ENCODE results near the gene FHIP1B. TPM values are rescaled to one million over a fixed set of nuclear protein-coding genes. Genes with fewer than 3 reads are reported as not detected.

The FHIP1B gene
- total RNA-seq, 1 donor from 2014 or later = 49.5 TPM

GRCh38 chr11:6201481-6201880 is 33.0 kb downstream of the FHIP1B start:
- DNase-seq (ENCODE audit: low spot score) = no peak

DNA sequence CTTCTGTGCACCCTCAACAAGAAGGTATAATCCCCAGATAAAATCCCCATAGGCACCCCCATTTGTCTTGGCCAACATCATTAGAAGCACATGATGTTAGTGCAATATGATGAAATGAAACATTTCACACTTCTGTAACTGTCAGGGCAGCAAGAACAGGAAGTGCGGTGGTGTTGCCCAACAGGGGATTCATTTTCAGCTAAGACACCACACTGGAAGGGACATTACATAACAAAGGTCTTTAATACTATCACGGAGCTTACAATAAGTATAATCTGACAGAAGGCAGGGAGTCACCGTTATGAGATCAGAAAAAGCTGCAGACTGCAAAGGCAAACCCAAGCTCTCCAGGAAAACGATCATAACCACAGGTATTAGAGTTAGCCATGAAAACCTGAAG is 33.5 kb downstream of the FHIP1B start:
- DNase-seq (ENCODE audit: low spot score) = no peak

GRCh38 chr11:6199174-6199810 is 35.1 kb downstream of the FHIP1B start, which contains the start of gene OR52W1:
OR52W1 (plus strand) TSS chr11:6199224; CDS start chr11:6199224, 0 bp downstream.
- no peak for DNase-seq (ENCODE audit: low spot score)

DNA sequence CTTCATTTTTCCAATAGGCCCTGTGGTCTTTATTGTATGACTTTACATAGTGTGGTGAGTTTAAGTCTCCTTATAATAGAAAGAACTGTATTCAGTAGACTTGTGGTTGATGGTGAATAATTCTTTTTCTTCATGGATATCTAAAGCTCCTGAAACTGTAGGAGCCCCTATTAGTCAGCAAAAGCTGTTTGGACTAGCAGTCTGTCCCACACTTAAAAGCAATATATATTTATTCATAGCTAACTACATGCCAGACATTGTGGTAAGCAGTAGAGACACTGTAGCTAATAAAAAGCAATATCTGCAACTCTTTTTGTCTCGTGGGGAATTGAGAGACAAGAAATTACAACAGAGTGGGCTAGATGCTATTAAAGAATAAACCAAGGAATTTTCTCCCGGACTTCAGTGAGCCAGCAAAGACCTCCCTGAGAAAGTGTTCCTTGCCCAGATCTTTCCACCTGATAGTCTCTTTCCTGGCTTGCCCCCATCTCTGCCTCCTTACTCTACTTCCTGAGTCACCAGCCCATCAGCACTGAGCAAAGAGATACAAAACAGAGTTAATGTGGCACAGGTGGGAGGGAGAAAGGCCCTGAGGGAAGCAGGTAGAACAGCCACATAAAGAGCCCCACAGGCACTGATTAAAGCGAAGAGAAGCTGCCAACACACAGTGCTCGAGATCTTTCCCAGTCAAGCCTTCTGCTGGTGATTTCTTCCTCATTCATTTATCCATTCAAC is 36.8 kb downstream of the FHIP1B start:
- DNase-seq (ENCODE audit: low spot score) = no peak

DNA sequence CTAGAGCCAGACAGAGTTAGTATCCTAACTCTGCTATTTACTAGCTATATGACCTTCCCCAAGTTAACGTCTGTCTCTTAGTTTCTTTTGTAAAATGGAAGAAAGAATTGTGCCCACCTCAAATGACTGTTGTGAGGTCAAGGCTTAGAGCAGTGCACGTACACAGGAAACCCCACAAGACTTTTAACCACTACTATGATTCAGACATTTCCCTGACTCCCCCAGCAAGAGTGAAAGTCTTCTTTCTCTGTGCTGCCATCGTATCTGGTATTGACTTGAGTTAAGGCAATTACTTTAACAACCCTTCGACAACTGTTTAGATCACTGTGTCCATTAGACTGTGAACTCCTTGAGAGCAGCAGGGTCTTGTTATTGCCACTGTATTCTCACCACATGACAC is 38.0 kb downstream of the FHIP1B start:
- no peak for DNase-seq (ENCODE audit: low spot score)

DNA sequence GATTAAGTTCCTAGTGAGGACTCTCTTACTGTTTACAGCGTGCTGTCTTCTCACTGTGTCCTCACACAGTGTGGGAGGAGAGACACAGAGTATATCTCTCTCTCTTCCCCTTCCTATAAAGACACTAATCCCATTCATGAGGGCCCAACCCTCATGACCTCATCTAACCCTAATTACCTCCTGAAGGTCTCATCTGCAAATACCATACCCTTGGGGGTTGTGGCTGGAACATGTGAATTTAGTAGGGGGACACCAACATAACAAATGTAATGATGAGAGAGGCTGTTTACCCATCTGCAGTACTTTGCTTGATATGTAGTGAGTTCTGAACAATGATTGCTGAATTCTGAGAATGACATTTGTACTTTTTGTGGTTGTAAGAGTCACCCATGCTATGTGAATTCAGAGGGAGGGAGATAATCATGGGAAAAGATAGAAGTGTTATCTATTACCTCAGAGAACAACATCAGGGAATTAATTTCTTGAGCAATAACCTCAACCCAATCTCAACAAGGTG is 40.3 kb downstream of the FHIP1B start:
- DNase-seq (ENCODE audit: low spot score) = no peak

DNA sequence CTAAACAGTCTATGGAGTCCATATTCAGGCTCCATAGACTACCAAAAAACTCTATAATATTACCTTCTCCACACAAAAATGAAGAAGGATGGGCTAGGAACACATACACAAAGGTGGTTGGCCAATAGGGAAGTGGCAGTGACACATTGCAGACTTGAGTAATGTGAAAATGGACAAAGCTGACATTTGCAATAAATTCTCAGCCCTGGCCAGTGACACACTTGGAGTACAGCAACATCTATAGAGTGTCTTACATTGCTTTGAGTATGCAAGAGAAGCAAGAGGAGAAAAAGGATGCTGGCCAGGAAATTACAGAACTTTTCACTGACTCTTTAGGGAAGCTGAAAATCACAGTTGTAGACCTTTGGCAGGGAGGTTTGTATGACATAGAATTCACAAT is 42.7 kb downstream of the FHIP1B start:
- DNase-seq (ENCODE audit: low spot score) = no peak

DNA sequence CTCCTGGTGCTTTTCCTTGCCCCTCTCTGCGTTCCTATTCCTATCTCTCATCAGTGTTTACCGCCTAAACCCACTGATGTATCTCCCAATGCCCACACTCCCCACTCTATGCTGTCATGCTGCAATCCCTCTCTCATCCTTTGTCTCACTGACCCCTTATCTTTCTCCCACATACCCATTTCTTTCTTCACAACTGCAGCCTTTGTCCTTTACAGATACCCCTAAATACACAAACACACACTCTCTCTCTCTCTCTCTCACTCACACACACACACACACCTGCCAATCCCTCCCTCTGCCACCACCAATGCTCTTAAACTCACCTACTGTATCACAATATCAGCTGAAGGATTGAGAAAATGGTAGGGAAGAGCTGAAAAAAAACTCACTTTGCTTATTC is 59.0 kb downstream of the FHIP1B start:
- no peak for DNase-seq (ENCODE audit: low spot score)

GRCh38 chr11:6170226-6170625 is 64.2 kb downstream of the FHIP1B start, which contains the start of gene OR52B2:
OR52B2 (minus strand) TSS chr11:6170326; CDS start chr11:6170326, 0 bp downstream.
- DNase-seq (ENCODE audit: low spot score) = no peak

Other genes starting within 250 kb of the FHIP1B start
- gene OR52L1, start 247.7 kb downstream of the FHIP1B start, total RNA-seq = not detected
- gene OR56A4, start 227.7 kb downstream of the FHIP1B start, total RNA-seq = 0.10 TPM
- gene OR56A1, start 203.9 kb downstream of the FHIP1B start, total RNA-seq = 0.05 TPM
- gene OR56B4, start 127.0 kb downstream of the FHIP1B start, total RNA-seq = not detected
- not detected for gene OR52B2, start 64.3 kb downstream of the FHIP1B start, total RNA-seq
- not detected for gene OR52W1, start 35.4 kb downstream of the FHIP1B start, total RNA-seq
- not detected for gene C11orf42, start 29.1 kb downstream of the FHIP1B start, total RNA-seq
- gene CNGA4, start 4.5 kb upstream of the FHIP1B start, total RNA-seq = 0.26 TPM
- gene CCKBR, start 25.2 kb upstream of the FHIP1B start, total RNA-seq = not detected
- gene CAVIN3, start 85.9 kb upstream of the FHIP1B start, total RNA-seq = 39.0 TPM
- 32.9 TPM for gene SMPD1, start 155.8 kb upstream of the FHIP1B start, total RNA-seq
- gene APBB1, start 184.5 kb upstream of the FHIP1B start, total RNA-seq = 24.9 TPM
- gene HPX, start 206.4 kb upstream of the FHIP1B start, total RNA-seq = 1.2 TPM
- gene TRIM3, start 239.3 kb upstream of the FHIP1B start, total RNA-seq = 21.1 TPM
- gene ARFIP2, start 246.7 kb upstream of the FHIP1B start, total RNA-seq = 49.3 TPM
- gene TIMM10B, start 246.9 kb upstream of the FHIP1B start, total RNA-seq = 48.3 TPM